Tibial artery (tissue), 4 donors: Measurements from ENCODE around the gene MASP1.

Experiments
- DNase-seq, 2 donors: peaks; one replicate each; pipeline ENCODE4 v3.0.0-alpha.2; 2019
- H3K27ac ChIP-seq, 2 donors: fragments of 200-600 bp; sonication (generic) in 1 of 2; 1 replicate in 1 of 2; 2 replicates in 1 of 2; pipeline ENCODE4 v1.5.1; 2018 to 2019; ENCODE audit warnings: mild to moderate bottlenecking in 1 of 2
- H3K27me3 ChIP-seq, 2 donors: fragments of 200-600 bp; sonication (generic) in 1 of 2; one replicate each; pipeline versions ENCODE4 v1.5.1 to v1.6.0; 2016 to 2019
- H3K36me3 ChIP-seq, 3 donors: fragments of 200-600 bp; sonication (generic) in 2 of 3; one replicate each; pipeline ENCODE4 v1.5.1; 2016 to 2019; ENCODE audit warnings: mild to moderate bottlenecking in 2 of 3
- H3K4me1 ChIP-seq, 4 donors: fragments of 200-600 bp; sonication (generic) in 2 of 4; 1 replicate in 3 of 4; 2 replicates in 1 of 4; pipeline ENCODE4 v1.5.1; 2016 to 2019
- H3K4me3 ChIP-seq, 2 donors: fragments of 200-600 bp; sonication (generic) in 1 of 2; 1 replicate in 1 of 2; 2 replicates in 1 of 2; pipeline ENCODE4 v1.5.1; 2018 to 2019; ENCODE audit warnings: mild to moderate bottlenecking in 2 of 2
- H3K9me3 ChIP-seq, 3 donors: fragments of 200-600 bp; sonication (generic) in 1 of 3; one replicate each; pipeline ENCODE4 v1.5.1; 2016 to 2019
- intact Hi-C: fragments of 100-400 bp; cut with DNase I; formaldehyde crosslinking; loops from one replicate; pipeline ENCODE4 v1.15.0; 2023; ENCODE audit warnings: low total_unique reads
- TF ChIP-seq, protein P1 (sequence below), 2 experiments: fragments of 200-600 bp in 1 of 2; fragments of 450-650 bp in 1 of 2; IDR thresholded peaks; one replicate each; pipeline ENCODE4 v1.5.1; 2017 to 2019; ENCODE audit warnings: antibody characterized with exemption in 2 of 2, mild to moderate bottlenecking in 1 of 2, moderate library complexity in 1 of 2

MASP1 gene

GRCh38 chr3:187281191-187281714 lies 10.3 kb downstream of the MASP1 start:
- H3K4me3 ChIP-seq, result no peak overlapping the region
- TF ChIP-seq, protein P1, sequence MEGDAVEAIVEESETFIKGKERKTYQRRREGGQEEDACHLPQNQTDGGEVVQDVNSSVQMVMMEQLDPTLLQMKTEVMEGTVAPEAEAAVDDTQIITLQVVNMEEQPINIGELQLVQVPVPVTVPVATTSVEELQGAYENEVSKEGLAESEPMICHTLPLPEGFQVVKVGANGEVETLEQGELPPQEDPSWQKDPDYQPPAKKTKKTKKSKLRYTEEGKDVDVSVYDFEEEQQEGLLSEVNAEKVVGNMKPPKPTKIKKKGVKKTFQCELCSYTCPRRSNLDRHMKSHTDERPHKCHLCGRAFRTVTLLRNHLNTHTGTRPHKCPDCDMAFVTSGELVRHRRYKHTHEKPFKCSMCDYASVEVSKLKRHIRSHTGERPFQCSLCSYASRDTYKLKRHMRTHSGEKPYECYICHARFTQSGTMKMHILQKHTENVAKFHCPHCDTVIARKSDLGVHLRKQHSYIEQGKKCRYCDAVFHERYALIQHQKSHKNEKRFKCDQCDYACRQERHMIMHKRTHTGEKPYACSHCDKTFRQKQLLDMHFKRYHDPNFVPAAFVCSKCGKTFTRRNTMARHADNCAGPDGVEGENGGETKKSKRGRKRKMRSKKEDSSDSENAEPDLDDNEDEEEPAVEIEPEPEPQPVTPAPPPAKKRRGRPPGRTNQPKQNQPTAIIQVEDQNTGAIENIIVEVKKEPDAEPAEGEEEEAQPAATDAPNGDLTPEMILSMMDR (IDR thresholded peaks at IDR 0.05), result no peak
- DNase-seq, result no peak
- no peaks in the 10 kb centered on the region for H3K27me3 ChIP-seq
- H3K9me3 ChIP-seq, result no peaks in the 10 kb centered on the region
- intact Hi-C loops, result no loop called here
- no peaks in the 10 kb centered on the region for H3K4me1 ChIP-seq
- H3K27ac ChIP-seq, result no peak overlapping the region
- no peaks in the 10 kb centered on the region for H3K36me3 ChIP-seq

GRCh38 chr3:187280644-187281043 lies 10.9 kb downstream of the MASP1 start:
- DNase-seq, result no peak
- H3K27ac ChIP-seq, result no peak overlapping the region
- H3K4me1 ChIP-seq, result no peaks in the 10 kb centered on the region
- H3K4me3 ChIP-seq, result no peak overlapping the region
- no peaks in the 10 kb centered on the region for H3K27me3 ChIP-seq
- no peaks in the 10 kb centered on the region for H3K9me3 ChIP-seq
- intact Hi-C loops, result no loop called here
- TF ChIP-seq, protein P1 (IDR thresholded peaks at IDR 0.05), result no peak
- H3K36me3 ChIP-seq, result no peaks in the 10 kb centered on the region

DNA sequence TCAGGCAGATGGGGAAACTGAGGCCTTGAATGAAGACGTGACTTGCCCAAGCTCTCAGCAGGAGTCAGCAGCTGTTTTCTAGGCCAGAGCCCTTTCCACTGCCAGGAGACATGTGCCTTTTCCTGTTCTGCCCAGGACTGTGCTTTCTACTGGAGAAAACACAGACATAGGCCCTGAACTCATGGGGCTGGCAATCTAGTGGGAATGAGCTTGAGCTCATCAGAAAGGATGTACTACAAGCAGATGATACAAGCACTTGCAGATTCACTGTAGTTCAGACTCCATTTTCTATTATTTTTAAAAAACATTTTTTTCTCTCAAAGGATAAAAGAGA lies 14.4 kb downstream of the MASP1 start:
- H3K36me3 ChIP-seq, result no peaks in the 10 kb centered on the region
- TF ChIP-seq, protein P1 (IDR thresholded peaks at IDR 0.05), result no peak
- H3K4me3 ChIP-seq, result no peak overlapping the region
- DNase-seq, result no peak
- H3K27ac ChIP-seq, result no peak overlapping the region
- intact Hi-C loops, result no loop called here
- no peaks in the 10 kb centered on the region for H3K4me1 ChIP-seq
- H3K9me3 ChIP-seq, result no peaks in the 10 kb centered on the region
- H3K27me3 ChIP-seq, result no peaks in the 10 kb centered on the region

- DNase-seq, result no peak
Measured at GRCh38 chr3:187276397-187277128, 15.0 kb downstream of the MASP1 start.

GRCh38 chr3:187274977-187275338 lies 16.6 kb downstream of the MASP1 start:
- no peak overlapping the region for H3K4me3 ChIP-seq
- TF ChIP-seq, protein P1 (IDR thresholded peaks at IDR 0.05), result no peak
- no peak overlapping the region for H3K27ac ChIP-seq
- no peaks in the 10 kb centered on the region for H3K4me1 ChIP-seq
- no peaks in the 10 kb centered on the region for H3K27me3 ChIP-seq
- intact Hi-C loops, result no loop called here
- peaks cover 0 to under 1% (median 0%) of the 10 kb centered on the region in 3 donors for H3K36me3 ChIP-seq
- DNase-seq, result no peak
- H3K9me3 ChIP-seq, result peaks cover 0 to 6% (median 0%) of the 10 kb centered on the region in 3 donors

More at GRCh38 chr3:187276397-187277128, 15.0 kb downstream of the MASP1 start:
- H3K9me3 ChIP-seq, result no peaks in the 10 kb centered on the region
- no peaks in the 10 kb centered on the region for H3K4me1 ChIP-seq
- H3K27ac ChIP-seq, result no peak overlapping the region
- no peaks in the 10 kb centered on the region for H3K36me3 ChIP-seq
- intact Hi-C loops, result no loop called here
- no peaks in the 10 kb centered on the region for H3K27me3 ChIP-seq
- TF ChIP-seq, protein P1 (IDR thresholded peaks at IDR 0.05), result no peak
- H3K4me3 ChIP-seq, result no peak overlapping the region
